Activated CD8-positive, alpha-beta memory T cell treated with anti-CD3 and anti-CD28 coated beads, Interleukin-2, amount 50 U/mL, for 4 hours (primary cell): ENCODE measurements around the gene ADAMTS16.

Experiments
- DNase-seq: peaks from one replicate; pipeline ENCODE4 v3.0.0-alpha.2; 2020

The ADAMTS16 gene

GRCh38 chr5:5239191-5239590 is 99.1 kb downstream of the ADAMTS16 start:
- DNase-seq: no peak

DNA sequence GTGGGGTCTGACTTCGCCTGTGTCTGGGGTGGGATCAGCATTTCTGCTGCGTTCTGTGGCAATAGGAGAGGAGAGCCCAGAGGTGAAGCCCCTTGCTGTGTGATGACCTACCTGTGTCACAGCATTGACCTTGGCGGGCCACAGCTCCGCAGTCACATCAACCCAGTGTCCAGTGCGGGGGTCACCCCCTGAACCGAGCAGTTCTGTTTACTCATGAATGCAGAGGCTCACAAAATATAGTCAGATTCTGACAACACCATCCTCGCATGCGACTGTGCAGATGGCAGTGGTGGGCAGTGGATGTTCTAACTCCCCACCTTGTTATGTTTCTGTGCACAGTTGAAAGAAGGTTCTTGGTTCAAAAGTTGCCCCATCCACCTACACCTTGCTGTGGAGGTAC is 100.1 kb downstream of the ADAMTS16 start:
- no peak for DNase-seq

DNA sequence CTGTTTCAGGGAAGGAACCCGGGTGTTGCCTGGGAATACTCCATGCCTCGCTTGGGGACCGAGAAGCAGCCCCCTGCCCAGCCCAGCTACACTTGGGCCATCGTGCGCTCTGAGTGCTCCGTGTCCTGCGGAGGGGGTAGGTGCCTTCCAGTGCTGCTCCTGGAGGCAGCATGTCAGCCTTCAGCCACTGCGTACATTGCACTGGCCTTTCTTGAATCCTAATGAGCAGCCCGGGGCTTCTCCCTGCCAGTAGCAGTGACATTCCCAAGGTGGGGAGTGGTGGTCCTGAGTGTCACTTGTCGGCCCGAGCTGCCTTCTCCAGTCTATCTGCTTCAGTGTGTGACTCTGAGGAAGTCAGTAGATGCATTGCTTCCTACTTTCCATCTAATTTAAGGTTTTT is 101.9 kb downstream of the ADAMTS16 start:
- DNase-seq: no peak

- no peak for DNase-seq
Measured at GRCh38 chr5:5246736-5247135, 106.6 kb downstream of the ADAMTS16 start.

- no peak for DNase-seq
Measured at GRCh38 chr5:5250758-5251157, 110.6 kb downstream of the ADAMTS16 start.

- no peak for DNase-seq
Measured at GRCh38 chr5:5252106-5252505, 112.0 kb downstream of the ADAMTS16 start.

- DNase-seq: no peak
Measured at GRCh38 chr5:5257353-5257752, 117.2 kb downstream of the ADAMTS16 start.

DNA sequence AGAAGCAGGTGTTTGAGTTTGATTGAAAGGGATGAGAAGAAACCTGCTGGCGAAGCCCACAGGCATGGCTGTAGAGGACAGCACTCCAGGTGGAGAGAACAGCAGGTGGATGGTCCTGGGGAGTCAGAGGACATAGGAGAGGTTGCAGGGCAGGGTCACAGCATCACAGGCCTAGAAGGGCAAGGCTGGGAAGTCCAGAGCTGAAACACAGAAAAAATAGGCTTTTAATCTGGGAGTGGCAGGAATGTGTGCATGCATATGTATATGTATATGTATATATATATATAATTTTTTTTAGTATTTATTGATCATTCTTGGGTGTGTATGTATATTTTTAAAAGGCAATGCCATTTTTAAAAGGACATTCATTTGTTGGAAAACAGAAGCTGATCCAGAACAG is 118.4 kb downstream of the ADAMTS16 start:
- DNase-seq: no peak

- no peak for DNase-seq
Measured at GRCh38 chr5:5264727-5265126, 124.6 kb downstream of the ADAMTS16 start.

- DNase-seq: no peak
Measured at GRCh38 chr5:5266297-5266696, 126.2 kb downstream of the ADAMTS16 start.

GRCh38 chr5:5270161-5270560 is 130.0 kb downstream of the ADAMTS16 start:
- DNase-seq: no peak

GRCh38 chr5:5270958-5271785 is 131.0 kb downstream of the ADAMTS16 start:
- no peak for DNase-seq

DNA sequence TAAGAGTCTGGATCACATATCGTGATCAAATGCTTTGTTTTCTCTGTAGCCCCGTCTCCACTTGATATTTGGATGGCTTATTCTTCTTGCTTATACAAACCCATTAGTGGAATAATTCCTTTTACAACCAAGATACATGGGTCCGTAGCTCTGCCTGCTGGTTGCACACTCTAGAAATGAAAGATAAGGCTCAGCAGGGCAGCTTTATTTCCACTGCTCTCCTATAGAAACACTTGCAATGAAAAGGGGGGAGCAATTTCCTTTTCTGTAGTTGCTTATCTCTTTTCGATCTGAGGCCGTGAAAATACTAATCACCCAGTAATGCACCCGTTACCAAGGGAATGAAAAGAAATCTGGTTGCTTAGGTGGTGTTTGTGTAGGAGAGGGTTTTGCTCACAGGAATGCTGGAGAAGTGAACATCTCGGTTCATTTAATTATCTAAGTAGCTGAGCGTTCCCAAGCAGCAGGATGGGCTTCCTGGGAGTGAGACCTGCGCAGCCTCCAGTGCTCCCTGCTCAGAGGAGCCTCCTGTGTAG is 131.7 kb downstream of the ADAMTS16 start:
- no peak for DNase-seq

GRCh38 chr5:5273398-5273797 is 133.3 kb downstream of the ADAMTS16 start:
- DNase-seq: no peak

DNA sequence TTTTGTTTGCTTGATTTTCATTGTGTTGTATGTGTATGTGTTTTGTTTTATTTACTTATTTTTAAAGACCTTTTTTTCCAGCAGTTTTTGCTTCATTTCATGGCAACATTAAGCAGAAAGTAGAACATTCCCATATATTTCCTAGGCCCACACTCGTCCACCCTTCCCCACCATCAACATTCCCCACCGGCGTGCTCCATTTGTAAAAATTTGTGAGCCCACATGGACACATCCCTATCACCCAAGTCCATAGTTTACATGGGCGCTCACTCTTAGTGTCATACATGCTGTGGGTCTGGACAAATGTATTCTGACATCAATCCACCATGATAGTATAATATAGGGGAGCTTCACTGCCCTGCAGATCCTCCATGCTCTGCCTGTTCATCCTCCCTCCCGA is 133.8 kb downstream of the ADAMTS16 start:
- DNase-seq: no peak

DNA sequence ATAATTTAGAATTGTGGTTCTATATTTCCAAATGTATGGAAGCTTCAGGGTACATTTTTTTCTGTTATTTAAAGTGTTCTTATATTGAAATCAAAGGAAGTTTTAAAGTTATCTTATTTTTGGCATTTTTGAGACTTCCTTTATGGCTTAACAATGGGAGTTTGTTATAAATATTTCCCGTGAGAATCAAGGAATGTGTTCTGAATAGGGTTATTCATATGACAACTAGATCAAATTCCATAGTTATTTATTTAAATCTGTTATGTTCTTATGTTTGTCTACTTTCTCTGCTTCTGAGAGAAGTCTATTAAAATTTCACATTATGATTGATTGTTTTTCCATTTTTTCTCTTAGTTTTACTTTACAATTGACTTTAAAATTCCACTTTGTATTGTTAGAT is 135.1 kb downstream of the ADAMTS16 start:
- DNase-seq: no peak

DNA sequence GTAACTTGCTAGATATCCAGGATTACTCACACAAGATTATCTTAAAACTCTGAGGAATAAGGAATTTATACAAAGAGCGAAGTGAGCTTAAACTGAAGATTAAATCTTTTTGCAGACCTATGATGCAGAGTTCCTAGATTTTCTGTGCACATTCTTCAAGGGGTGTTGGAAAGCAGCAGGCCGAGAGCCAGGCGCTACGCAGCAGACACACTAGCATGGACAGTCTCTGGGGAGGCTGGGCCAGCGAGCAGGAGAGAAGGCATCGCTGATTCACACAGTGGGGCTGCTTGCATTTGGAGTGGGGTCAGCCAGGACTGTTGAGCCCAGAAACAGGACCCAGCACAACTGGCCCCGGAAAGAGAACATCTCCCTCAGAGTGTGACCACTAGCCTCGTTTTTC is 136.3 kb downstream of the ADAMTS16 start:
- no peak for DNase-seq

DNA sequence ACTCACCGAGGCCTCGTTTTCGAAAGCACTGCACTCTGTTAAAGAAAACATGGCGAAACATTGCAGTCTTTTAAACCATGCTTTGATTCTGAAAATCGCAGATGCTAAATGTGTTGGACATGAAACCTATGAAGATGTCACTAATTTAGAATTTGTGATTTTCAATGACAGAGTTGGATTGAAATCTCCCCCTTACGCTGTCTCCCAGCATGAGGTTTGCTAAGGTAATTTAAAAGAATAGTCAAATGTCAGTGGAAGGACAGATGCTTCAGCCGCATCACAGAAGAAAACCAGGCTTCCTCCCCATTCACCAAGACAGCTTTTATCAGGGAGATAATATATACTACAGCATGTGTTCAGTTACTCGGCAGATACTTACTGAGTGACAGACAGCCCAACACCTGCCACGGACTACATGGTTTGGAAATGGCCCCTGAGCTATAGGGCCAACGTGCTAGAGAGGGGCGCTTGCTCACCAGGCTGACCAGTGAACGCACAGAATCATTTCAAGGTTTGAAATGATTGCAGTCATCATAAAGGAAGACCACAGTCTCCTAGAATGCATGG is 136.9 kb downstream of the ADAMTS16 start:
- no peak for DNase-seq

GRCh38 chr5:5278201-5278814 is 138.2 kb downstream of the ADAMTS16 start:
- DNase-seq: no peak

DNA sequence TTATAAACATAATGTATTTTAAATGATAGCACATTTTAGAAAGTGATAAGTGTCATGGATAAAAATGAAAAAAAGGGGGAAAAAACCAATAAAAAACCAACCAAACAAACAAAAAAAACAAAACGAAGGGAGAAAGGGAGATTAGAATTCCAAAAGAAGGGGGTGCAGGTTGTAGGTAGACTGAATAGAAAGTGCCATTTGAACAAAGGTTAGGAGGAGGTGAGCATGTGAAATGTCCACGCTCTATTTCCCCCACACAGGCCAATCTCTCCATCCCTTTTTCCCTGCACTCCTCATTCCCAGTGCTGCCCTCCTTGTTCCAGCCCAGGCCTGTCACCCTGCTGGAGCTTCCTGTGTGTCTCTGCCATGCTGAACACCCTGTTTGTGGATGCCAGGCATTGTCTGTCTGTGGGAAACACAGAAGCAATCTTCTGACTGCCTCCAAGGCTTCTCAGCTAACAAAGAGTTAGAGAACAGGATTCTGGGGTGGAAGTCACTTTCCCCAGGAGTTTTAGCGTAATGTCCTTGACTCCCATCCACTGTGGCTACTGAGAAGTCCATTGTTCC is 138.8 kb downstream of the ADAMTS16 start:
- DNase-seq: no peak

GRCh38 chr5:5285906-5286305 is 145.8 kb downstream of the ADAMTS16 start:
- DNase-seq: no peak

GRCh38 chr5:5287419-5287818 is 147.3 kb downstream of the ADAMTS16 start:
- no peak for DNase-seq

DNA sequence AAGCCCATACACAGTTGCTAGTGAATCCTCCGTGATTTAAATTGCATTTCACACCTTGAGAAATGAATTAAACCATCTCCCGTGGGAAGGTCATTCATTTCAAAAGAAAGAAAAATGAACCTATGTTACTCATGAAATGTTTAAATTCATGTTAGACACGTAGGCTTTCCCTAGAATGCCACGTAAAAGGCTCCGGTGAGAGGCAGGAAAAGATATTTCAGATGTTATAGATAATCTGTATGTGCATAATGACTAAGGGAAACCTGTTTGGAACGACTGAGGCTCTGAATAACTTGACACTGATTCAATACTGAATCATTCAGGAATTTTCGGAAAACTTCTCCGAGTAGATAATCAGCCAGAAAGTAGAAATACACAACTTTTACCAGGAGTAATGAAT is 148.1 kb downstream of the ADAMTS16 start:
- no peak for DNase-seq

GRCh38 chr5:5289537-5289936 is 149.4 kb downstream of the ADAMTS16 start:
- DNase-seq: no peak
